ENCODE results near the gene GTPBP8.

The GTPBP8 gene

DNA sequence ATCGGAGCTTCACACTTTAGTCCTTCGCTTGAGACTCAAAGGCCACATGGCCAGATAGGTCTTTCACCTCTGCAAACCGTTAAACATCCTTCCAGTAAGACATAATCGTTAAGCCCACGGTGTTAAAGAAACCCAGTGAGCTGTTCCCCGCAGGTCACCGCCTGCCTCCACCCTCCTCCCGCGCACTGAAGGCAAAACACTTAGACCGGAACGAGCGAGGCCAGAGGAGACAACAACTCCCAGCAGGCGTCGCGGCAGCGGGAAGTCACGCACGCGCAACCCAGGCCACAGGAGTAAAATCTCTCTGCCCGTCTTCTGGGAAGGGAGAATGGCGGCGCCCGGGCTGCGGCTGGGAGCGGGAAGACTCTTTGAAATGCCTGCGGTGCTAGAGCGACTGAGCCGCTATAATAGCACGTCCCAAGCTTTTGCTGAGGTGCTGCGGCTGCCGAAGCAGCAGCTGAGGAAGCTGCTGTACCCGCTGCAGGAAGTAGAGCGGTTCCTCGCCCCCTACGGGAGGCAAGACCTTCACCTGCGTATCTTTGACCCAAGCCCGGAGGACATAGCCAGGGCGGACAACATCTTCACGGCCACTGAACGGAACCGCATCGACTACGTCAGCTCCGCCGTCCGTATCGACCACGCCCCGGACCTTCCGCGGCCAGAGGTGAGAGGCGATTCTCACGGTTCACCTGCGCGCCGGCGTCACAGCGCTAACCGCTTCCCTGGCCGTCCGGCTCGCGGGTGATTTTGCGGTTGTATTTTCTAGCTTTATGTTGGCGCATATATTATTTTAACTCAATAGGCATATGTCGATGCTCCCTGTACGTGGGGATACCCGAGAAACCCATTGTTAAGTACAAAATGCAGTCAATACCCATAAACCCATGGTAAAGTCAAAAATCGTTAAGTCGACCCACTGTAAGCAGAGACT is at the start of gene GTPBP8:
Gene GTPBP8, plus strand, starts transcription at position 313 of the 931 bp plus-strand sequence. Its CDS starts 16 bp downstream, at position 329.
- DNase-seq = peak; percentile 72

DNA sequence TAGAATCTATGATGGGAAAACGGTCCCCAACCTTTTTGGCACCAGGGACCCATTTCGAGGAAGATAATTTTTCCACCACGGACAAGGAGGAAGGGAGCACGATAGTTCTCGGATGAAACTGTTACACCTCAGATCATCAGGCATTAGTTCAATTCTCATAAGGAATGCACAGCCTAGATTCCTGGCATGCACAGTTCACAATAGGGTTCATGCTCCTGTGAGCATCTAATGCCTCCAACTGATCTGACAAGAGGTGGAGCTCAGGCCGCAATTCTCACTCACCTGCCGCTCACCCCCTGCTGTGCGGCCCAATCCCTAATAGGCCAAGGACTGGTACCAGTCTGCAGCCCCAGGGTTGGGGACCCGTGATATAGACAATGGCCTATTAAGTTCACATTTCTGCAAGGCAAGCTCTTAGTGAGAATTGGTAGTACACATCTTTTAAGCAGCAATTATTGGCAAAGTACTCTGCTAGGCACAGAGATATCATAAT is 42.4 kb upstream of the GTPBP8 start:
- DNase-seq = no peak

DNA sequence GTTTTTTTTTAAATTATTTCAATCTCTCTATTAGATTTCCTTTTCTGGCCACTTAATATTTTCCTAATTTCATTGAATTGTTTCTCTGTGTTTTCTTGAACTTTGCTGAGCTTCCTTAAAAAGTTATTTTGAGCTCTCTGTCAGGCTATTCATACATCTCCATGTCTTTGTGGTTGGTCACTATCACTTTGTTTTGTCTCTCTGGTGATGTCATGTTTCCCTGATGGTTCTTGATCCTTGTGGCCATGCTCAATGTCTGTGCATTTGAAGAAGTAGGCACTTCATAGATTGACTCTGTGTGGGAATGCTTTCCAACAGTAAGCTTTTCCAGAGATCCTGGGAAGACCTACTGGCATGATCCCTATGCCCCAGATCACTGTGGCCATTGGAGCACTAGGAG is 34.4 kb upstream of the GTPBP8 start:
- no peak for DNase-seq

DNA sequence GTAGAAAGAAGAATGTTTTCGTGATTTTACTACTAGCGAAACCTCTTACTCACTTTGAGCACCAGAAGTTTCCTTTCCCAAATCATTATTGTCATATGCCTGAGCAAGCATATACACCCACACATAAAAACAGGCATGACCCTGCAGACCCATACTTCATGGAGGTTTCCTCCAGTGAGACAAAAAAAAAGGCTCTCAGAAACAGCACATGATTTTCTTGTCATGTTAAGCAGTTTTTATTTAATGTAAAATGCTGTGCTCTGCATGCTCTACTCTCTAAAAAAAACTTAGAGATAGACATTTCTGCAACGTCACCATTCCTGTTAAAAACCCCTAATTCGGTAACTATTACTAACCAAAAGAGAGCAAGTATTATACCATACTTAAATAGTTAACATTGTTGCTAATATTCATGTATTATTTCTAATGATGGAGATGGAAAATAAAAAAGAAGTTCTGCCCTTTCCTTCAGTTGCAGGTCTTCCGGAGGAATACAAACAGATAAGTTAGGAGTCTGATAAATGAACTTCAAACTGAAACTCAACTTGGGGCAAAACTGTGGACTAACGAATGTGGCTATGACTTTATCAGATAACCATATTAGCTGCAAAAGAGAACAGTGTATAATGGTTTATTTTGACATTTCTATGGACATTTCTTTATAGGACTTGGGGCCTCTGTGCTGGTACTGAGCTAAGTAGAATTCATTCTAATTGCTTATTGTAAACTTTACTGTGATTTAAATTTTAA is 31.8 kb upstream of the GTPBP8 start:
- DNase-seq = no peak

DNA sequence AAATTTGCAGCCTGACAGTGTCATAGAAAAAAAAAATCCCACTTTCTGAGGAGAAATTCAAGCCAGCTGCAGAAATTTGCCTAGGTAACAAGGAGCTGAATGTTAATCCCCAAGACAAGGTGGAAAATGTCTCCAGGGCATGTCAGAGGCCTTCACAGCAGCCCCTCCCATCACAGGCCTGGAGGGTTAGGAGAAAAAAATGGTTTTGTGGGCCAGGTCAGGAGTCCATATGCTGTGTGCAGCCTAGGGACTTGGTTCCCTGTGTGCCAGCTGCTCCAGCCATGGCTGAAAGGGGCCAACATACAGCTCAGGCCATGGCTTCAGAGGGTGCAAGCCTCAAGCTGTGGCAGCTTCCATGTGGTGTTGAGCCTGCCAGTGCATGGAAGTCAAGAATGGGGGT is 27.1 kb upstream of the GTPBP8 start:
- DNase-seq = no peak

DNA sequence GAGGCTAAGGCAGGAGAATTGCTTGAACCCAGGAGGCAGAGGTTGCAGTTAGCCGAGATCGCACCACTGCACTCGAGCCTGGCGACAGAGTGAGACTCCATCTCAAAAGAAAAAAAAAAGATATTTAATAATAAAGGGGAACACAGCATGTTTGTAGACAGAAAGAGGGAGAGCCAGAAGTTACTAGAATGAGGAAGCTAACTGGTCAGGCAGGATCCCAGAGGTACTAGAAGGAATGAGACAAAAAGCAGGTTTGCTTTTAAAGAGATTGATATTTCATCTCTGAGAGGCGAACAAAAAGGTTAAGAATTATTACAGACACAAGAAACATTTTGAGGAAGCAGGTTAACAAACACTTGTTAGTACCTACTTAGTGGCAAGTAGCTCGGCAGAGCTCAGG is 25.1 kb upstream of the GTPBP8 start:
- DNase-seq = no peak

DNA sequence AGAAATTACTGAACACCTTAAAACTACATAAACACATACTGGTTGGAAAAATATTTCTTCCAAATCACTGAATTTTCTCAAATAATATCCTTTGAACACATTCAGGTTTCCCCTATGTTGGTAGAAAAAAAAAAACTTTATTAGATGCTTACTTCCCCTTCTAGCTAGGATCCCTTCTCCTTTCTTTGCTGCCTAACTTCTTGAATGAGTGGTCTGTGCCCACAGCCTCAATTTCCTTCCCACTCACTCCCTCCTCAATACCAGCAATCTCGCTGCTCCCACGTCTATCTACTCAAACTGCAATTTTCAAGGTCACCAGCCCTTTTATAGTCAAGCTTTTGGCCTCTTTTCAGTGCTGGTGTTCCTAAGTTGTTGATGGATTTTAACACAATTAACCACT is 24.2 kb upstream of the GTPBP8 start:
- DNase-seq = no peak

DNA sequence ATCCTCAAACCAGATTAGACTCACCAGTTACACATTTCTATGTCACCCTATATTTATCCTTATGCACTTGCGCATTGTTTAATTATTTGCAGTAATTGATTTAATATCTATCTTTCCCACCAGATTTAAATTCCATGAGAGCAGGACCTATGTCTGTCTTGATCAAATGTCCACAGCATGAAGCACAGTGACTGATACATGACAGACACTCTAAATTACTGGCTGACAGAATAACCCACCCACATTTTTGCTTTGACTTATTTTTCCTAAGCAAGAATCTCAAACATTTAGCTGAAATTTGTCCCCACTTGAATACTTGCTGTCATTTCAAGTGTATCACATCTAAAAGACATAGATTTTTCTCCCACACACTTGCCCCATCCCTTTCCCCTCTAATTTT is 23.4 kb upstream of the GTPBP8 start:
- no peak for DNase-seq

DNA sequence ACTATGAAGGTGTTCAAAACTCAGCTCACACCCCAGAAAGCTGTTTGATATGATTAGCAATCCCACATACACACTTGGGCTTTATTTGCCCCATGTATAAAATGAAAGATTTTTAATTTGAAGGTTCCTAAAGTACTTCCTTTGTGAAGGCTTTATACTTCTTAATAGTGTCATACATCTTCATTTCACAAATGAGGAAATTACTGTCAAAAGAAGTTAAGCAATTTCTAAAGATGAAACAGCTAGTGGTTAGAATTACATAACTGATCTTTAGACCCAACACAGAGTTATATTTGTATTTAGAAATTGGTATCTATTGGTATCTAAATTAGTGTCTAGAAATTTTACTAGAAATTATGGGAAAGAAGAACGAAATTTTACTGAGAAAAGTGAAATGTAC is 23.0 kb upstream of the GTPBP8 start:
- no peak for DNase-seq

DNA sequence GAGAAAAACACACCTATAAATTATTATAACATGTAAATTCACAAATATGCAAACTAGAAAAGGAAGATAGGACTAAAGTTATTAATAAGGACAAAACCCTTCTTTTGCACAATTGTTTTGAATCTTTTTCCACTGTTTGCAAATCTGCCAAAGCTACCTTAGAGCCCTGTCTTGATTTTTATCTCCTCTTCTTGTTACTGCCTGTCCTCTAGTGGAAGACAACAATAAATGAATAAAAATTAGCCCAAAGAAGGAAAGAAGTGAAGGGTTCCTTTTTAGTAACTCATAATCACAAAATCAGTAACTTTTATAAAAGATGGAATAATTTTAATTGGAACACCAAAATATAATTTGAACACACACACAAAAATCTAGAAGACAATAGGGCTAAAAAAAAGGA is 18.6 kb upstream of the GTPBP8 start:
- DNase-seq = no peak

DNA sequence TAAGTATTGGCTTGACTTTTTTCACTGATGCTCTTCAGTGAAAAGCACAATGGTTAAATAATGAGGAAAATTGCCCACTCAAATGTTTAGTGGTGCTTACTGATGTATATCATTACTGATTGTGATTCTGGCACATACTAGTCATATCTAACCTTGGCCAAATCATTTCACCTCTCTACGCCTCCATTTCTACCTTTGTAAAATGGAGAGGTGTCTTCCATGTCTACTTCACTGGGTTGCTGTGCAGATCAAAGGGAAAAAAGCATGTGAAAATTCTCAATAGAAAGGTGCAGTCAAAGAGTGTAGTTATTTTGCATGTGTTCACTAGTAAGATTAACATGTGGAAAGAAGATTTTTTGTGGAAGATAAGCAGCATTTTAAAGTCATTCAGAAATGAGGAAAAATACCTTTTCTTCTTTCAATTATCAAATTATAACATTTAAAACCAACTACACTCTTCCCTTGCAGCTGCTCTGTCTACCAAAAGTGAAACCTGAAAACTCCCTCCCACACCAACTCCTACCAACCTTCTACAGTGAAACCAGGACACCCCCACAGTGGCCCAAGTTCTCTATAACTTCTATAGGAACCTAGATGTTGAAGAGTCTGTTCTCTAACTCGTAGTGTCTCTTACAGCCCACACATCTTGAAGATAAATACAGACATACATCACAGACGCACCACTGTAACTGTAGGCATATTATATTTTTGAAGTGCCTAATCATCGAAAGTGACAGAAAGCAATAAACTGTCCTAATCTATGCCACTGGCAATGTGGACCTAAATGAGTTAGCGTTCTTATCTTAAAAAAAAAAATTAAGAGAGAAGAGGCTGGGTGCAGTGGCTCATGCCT is 17.2 kb upstream of the GTPBP8 start:
- DNase-seq = no peak

DNA sequence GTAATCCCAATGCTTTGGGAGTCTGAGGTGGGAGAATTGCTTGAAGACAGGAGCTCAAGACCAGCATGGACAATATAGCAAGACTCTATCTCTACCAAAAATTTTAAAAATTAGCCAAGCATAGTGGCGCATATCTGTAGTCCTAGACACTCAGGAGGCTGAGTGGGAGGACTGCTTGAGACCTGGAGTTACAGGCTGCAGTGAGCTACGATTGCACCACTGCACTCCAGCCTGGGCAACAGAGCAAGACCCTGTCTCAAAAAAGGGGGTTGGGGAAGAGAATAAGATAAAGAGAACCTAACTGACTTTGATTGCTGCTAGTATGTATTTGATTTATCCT is 16.6 kb upstream of the GTPBP8 start:
- DNase-seq = no peak

DNA sequence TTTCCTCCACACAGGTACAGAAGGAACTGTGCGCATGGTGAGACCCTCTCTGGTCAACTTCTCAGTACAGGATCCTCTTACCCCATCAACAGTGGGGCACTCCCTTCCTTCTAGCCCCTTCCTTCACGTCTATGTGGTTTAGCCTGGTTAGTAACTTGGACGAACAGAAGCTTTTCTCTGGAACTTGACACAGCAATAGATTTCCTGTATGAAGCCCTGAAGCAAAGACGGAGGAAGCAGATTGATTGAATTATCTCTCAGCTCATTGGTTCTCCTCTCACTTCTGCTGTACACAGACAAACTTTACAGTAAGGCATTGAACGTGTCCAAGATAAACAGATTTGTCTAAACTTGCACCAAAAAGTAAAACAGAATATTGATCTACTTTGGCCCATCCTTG is 15.9 kb upstream of the GTPBP8 start, which contains the start of gene CD200R1:
Gene CD200R1, minus strand, starts transcription at position 210 of the 400 bp plus-strand sequence. CDS start 246 bp downstream, outside the sequence.
- DNase-seq = no peak

DNA sequence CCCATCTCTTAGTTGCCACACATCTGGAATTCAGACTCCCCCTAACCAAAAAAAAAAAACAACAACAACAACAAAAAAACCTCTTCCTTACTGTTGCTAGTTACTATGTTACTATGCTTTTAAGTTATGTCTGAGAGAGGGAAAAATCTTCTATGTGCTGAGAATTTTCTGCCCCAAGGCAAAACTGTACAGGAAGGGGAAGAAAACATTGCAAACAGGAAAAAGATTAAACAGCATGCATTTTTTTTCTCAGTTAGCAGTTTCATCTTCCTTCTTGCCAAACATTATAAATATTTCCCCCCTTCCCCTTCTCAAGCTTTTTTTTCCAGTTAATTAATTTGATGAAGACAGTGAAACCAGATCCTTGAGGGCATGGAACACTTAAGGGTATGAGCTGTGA is 14.8 kb upstream of the GTPBP8 start:
- DNase-seq = no peak

DNA sequence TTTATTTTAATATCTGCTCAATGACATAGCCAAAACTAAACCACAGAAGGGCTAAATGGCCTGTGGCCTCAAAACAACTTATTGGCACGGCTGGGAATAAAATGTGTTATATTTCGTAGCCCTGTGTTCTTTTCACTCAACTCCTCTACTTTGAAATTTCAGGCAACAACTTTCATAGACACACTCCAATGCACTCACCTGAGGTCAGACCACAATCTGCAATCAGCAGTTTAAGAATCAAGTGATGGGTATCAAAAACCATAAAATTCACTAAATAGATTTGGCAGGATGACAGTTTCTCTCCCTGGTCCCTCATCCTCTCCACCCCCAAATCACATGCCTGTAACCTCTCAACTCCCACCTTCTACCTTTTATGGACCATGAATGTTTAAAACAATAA is 13.8 kb upstream of the GTPBP8 start:
- DNase-seq = no peak

DNA sequence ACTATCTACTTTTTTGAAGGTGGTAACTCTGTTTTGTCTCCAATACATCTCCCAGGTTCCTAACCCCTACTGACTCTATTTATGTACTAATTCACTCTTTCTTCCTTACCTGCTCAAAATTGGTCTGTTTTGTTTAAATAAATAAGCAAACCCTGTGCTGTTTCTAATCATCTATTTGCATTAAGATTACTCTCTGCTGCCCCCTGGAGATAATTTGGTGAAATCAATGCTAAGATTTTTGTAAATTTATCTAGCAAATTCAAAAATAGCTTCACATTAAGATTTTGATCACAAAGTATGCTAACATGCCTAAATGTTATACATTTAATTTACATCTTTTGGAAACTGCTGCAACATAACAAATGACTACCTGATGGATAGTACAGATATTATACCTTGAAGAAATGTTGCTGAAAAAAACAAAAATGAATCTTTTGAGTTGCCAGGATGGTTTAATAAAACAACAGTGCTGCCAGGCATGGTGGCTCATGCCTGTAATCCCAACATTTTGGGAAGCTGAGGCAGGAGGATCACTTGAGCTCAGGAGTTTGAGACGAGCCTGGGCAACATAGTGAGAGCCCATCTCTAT is 11.4 kb upstream of the GTPBP8 start:
- no peak for DNase-seq

DNA sequence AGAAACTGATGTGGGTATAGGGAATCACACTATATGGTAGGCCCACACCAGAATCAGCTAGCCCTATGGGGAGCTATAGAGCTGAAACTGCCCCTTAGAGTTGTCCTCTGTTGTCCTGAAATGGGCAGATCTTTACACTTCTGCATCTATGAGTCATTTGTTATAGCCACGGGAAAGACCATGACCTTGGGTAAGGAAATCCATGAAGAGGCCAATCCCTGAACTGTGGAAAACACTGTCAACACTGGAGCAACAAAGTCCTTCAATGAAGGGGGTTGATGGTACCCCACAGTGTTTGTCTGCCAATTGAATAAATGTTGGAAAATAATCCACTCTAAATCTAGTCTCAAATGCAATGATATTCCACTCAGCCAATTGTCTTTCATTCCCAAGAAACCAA is 10.7 kb upstream of the GTPBP8 start:
- no peak for DNase-seq

DNA sequence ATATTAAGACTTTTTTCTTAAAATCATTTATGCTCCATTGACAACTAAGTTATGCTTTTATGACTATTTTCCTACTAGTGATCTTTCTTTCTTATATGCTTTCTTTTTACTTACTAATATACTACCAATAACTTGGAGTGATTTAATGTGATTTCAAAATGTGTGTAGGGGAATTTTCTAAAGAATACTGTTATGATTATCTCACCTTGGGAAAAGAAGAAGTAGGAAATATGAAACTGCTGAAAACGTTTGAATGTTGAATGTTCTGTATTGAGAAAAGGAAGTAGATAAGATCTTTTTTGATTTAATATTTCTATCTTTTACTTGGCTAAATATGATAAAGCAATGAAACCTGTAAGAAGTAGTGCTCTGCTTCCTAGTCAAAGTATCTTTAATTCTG is 8.1 kb upstream of the GTPBP8 start:
- no peak for DNase-seq

DNA sequence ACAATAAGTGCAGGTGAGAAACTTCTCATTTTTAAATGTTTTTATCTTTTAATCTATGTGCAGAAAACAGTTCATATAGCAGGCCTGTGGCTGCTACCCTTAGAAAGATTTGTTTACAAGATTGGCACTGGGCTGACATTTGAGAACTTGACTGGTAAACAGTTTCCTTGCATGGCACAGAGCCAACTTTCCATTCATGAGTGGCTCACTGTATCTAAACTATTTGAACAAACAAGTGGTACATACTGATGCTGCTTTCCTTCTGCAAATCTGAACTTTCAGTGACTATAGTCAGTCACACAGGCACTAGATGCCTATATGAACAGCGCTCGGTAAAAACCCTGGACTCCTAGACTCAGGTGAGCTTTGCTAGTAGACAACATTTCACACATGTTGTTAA is 6.3 kb upstream of the GTPBP8 start:
- no peak for DNase-seq

DNA sequence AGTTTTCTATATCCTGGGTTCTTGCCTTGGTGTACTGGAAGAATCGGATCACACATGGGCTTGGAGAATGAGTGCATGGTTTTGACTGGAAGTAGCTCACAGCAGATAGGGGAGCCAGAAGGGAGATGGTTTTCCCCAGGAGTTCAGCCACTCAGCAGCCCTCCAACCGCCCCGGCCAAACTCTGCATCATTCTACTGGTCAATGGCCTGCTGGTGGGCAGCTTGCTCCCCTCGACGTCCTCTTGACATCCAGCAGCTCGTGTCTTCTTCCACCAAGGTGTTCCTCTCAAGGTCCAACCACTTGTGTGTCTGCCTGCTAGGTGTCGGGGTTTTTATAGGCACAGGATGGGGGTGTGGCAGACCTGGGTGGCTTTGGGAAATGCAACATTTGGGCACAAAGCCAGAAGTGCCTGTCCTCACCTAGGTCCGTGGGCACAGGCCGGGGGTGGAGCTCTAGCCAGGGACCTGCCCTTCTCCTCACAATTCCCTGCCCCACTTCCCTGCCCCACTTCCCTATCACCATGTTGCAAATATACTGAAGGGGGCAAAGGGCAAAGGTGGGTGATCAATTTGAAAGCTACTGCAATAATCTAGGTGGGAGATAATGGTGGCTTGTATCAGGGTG is 3.0 kb upstream of the GTPBP8 start:
- no peak for DNase-seq

DNA sequence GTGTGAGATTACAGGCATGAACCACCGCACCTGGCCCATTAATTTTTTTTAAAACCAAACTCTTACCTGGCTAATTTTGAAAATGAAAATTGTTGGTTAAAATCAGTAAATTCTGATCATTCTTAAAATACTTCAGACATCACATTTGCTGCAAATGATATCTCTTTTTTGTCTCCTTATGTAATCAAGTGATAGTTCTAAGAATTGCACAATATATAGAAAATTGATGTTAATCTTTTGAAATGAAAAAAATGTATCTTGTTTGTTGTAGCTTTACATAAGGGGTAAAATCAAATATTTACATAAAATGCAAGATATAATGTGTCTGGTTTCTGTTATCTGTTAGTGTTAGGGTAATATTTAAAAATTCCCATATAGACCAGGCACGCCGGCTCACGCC is 5.0 kb downstream of the GTPBP8 start:
- DNase-seq = no peak

DNA sequence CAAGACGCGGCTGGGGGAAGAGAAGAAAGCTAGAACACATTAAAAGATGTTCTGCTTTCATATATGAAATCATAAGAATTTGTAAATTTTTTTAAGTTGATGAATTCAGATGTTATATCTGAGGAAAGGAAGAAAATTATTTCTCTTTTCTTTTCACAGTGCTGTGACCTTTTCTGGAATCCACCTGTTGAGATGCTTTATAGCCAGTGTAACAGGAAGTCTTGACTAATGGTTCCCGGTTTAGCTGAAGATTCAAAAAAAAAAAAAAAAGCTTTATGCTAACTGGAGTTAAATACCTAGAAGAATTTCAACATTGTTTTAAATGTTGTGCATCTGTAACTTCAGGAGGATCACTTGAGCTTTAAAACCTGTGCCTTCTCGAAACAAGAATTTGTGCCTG is 9.9 kb downstream of the GTPBP8 start:
- no peak for DNase-seq

All from NCI-H2081 treated with DMSO at 0.1 percent for 48 hours (cell line).